GM12865 (cell line): Measurements from ENCODE around the gene SNED1.
A peak's percentile ranks its signal among the peaks of the same experiment; 100 is the strongest.

Source experiments
- DNase-seq: peaks from one replicate; pipeline ENCODE4 v3.0.0; 2010; ENCODE audit warnings: low read depth
- H3K4me3 ChIP-seq: 2 replicates; pipeline ENCODE4 v1.5.1; 2011; ENCODE audit warnings: mild to moderate bottlenecking, low read depth, low read length, control low read depth
- CTCF ChIP-seq: IDR thresholded peaks from 2 replicates; pipeline ENCODE4 v1.5.1; 2011; ENCODE audit warnings: low read length, control low read depth, low read depth, inconsistent platforms; ENCODE audit not compliant: insufficient read depth; ENCODE audit errors: missing control alignments

Gene SNED1

GRCh38 chr2:241009601-241010530 is 11.4 kb downstream of the SNED1 start:
- TF ChIP-seq CTCF = no peak
- DNase-seq = peak; percentile 45
- no peak overlapping the region for H3K4me3 ChIP-seq

- no peak for DNase-seq
- no peak overlapping the region for H3K4me3 ChIP-seq
- no peak for TF ChIP-seq CTCF
These were observed 12.3 kb downstream of the SNED1 start for GRCh38 chr2:241010531-241011295.

GRCh38 chr2:241011296-241011600 is 12.8 kb downstream of the SNED1 start:
- H3K4me3 ChIP-seq = no peak overlapping the region
- no peak for TF ChIP-seq CTCF
- DNase-seq = no peak

- DNase-seq = no peak
- no peak for TF ChIP-seq CTCF
These were observed 13.5 kb downstream of the SNED1 start for GRCh38 chr2:241011751-241012510.

GRCh38 chr2:241014224-241014623 is 15.8 kb downstream of the SNED1 start:
- no peak for TF ChIP-seq CTCF
- no peak overlapping the region for H3K4me3 ChIP-seq
- DNase-seq = no peak

More at GRCh38 chr2:241011751-241012510, 13.5 kb downstream of the SNED1 start:
- no peak overlapping the region for H3K4me3 ChIP-seq

GRCh38 chr2:241014764-241015163 is 16.3 kb downstream of the SNED1 start:
- H3K4me3 ChIP-seq = no peak overlapping the region
- no peak for TF ChIP-seq CTCF
- DNase-seq = no peak
